ENCODE measurements around the gene ZBTB40. TPM values are rescaled to one million over a fixed set of nuclear protein-coding genes. Genes with fewer than 3 reads are reported as not detected.
A peak's percentile ranks its signal among the peaks of the same experiment; 100 is the strongest.

Gene ZBTB40
- total and polyA plus RNA-seq, 5 donors = 5.3 to 17.7 (median 13.3) TPM

- Histone ChIP-seq H3K4me3 (ENCODE audit: low read length) (peak overlapping the region; percentile 66), H3K9me3 (ENCODE audit: control insufficient read depth, low read length) (no peaks in the 10 kb centered on the region), H3K27me3 (ENCODE audit: control insufficient read depth, insufficient read depth) (no peaks in the 10 kb centered on the region), H3K27ac (ENCODE audit: low read length) (no peak overlapping the region), H3K4me1 (ENCODE audit: control insufficient read depth, insufficient read depth, low read length) (no peaks in the 10 kb centered on the region)
- WGBS = 19% methylated on average over 5 of the region's 5 CpGs
- ATAC-seq (peak; percentile 51 to 81), DNase-seq (no peak)
- intact Hi-C loops (cut with DNase I) = no loop called here
These were observed 23.0 kb upstream of the ZBTB40 start for GRCh38 chr1:22428672-22429071.

- ATAC-seq (no peak), DNase-seq (no peak)
- H3K27me3 ChIP-seq (ENCODE audit: control insufficient read depth, insufficient read depth) = no peaks in the 10 kb centered on the region
- H3K9me3 ChIP-seq (ENCODE audit: control insufficient read depth, low read length) = no peaks in the 10 kb centered on the region
- no peak overlapping the region for H3K4me3 ChIP-seq (ENCODE audit: low read length)
- intact Hi-C loops (cut with DNase I) = no loop called here
- H3K4me1 ChIP-seq (ENCODE audit: control insufficient read depth, insufficient read depth, low read length) = no peaks in the 10 kb centered on the region
- no peak overlapping the region for H3K27ac ChIP-seq (ENCODE audit: low read length)
These were observed 19.7 kb upstream of the ZBTB40 start for GRCh38 chr1:22431965-22432364.

GRCh38 chr1:22434717-22435116 lies 16.9 kb upstream of the ZBTB40 start:
- intact Hi-C loops (cut with DNase I) = no loop called here
- no peak overlapping the region for H3K4me3 ChIP-seq (ENCODE audit: low read length)
- H3K4me1 ChIP-seq (ENCODE audit: control insufficient read depth, insufficient read depth, low read length) = no peaks in the 10 kb centered on the region
- no peak overlapping the region for H3K27ac ChIP-seq (ENCODE audit: low read length)
- no peaks in the 10 kb centered on the region for H3K9me3 ChIP-seq (ENCODE audit: control insufficient read depth, low read length)
- no peaks in the 10 kb centered on the region for H3K27me3 ChIP-seq (ENCODE audit: control insufficient read depth, insufficient read depth)
- ATAC-seq (no peak), DNase-seq (no peak)
- WGBS = 65% methylated on average over 6 of the region's 6 CpGs

- no peak for DNase-seq
- no peaks in the 10 kb centered on the region for H3K27me3 ChIP-seq (ENCODE audit: control insufficient read depth, insufficient read depth)
- 55% methylated on average over 2 of the region's 2 CpGs for WGBS
- intact Hi-C loops (cut with DNase I) = no loop called here
- ATAC-seq = no peak
- no peak overlapping the region for H3K27ac ChIP-seq (ENCODE audit: low read length)
- H3K4me1 ChIP-seq (ENCODE audit: control insufficient read depth, insufficient read depth, low read length) = no peaks in the 10 kb centered on the region
- H3K4me3 ChIP-seq (ENCODE audit: low read length) = no peak overlapping the region
- H3K9me3 ChIP-seq (ENCODE audit: control insufficient read depth, low read length) = no peaks in the 10 kb centered on the region
These were observed 14.7 kb upstream of the ZBTB40 start for GRCh38 chr1:22436948-22437347.

- WGBS = 92% methylated on average over 13 of the region's 13 CpGs
- no peak overlapping the region for H3K4me3 ChIP-seq (ENCODE audit: low read length)
- no peak for ATAC-seq
- H3K27ac ChIP-seq (ENCODE audit: low read length) = no peak overlapping the region
- no peaks in the 10 kb centered on the region for H3K4me1 ChIP-seq (ENCODE audit: control insufficient read depth, insufficient read depth, low read length)
- intact Hi-C loops (cut with DNase I) = no loop called here
- H3K27me3 ChIP-seq (ENCODE audit: control insufficient read depth, insufficient read depth) = no peaks in the 10 kb centered on the region
- DNase-seq = no peak
- H3K9me3 ChIP-seq (ENCODE audit: control insufficient read depth, low read length) = no peaks in the 10 kb centered on the region
These were observed 14.1 kb upstream of the ZBTB40 start for GRCh38 chr1:22437573-22437972.

- Histone ChIP-seq H3K4me3 (ENCODE audit: low read length) (no peak overlapping the region), H3K4me1 (ENCODE audit: control insufficient read depth, insufficient read depth, low read length) (peaks cover 1% of the 10 kb centered on the region), H3K9me3 (ENCODE audit: control insufficient read depth, low read length) (no peaks in the 10 kb centered on the region), H3K27ac (ENCODE audit: low read length) (no peak overlapping the region), H3K27me3 (ENCODE audit: control insufficient read depth, insufficient read depth) (no peaks in the 10 kb centered on the region)
- intact Hi-C loops (cut with DNase I) = no loop called here
- DNase-seq = no peak
- ATAC-seq = no peak
These were observed 11.1 kb upstream of the ZBTB40 start for GRCh38 chr1:22440582-22440981.

DNA sequence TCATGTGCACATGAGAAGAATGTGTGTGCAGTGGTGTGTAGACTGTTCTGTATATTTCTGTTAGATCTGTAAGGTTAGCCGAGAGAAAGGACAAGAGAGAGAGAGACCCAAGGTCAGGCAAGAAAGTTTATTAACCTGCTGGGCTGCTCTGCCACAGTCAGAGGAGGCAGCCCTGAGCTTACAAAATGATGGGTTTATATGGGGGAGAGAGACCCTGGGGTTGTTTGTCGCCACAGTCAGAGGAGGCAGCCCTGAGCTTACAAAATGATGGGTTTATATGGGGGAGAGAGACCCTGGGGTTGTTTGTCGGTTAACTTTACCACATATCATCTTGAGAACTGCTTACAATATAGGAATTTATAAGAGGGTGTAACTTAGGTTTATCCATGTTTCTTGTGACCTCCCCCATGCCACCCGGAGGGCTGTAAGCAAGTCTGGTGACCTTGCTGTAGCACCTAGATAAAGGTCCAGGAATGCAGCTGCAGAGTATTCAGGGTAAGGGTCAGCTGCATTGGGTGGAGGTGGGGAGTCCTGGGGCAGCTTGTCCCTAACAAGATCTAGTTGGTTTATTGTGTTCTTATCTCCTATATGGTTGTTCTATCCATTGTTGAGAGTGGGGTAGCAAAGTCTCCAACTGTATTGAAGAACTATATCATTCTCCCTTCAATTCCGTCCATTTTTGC lies 9.3 kb upstream of the ZBTB40 start:
- intact Hi-C loops (cut with DNase I) = no loop called here
- Histone ChIP-seq H3K27me3 (ENCODE audit: control insufficient read depth, insufficient read depth) (no peaks in the 10 kb centered on the region), H3K4me1 (ENCODE audit: control insufficient read depth, insufficient read depth, low read length) (peaks cover 1% of the 10 kb centered on the region), H3K9me3 (ENCODE audit: control insufficient read depth, low read length) (no peaks in the 10 kb centered on the region), H3K4me3 (ENCODE audit: low read length) (no peak overlapping the region), H3K27ac (ENCODE audit: low read length) (no peak overlapping the region)
- no peak for DNase-seq
- 48% methylated on average over 5 of the region's 5 CpGs for WGBS
- ATAC-seq = no peak

DNA sequence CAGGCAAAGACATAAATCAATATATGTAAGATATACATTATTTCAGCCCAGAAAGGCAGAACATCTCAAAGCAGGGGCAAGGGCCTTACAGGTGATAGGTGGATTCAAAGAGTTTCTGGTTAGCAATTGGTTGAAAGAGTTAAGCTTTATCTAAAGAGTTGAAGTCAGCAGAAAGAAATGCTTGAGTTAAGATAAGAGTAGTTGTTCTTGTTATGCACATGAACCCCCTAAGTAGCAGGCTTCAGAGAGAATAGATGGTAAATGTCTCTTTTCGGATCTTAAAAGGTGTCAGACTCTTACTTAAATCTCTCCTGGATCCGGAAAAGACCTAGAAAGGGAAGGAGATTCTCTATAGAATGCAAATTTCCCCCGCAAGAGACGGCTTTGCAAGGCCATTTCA lies 8.3 kb upstream of the ZBTB40 start:
- H3K9me3 ChIP-seq (ENCODE audit: control insufficient read depth, low read length) = no peaks in the 10 kb centered on the region
- 56% methylated on average over 4 of the region's 4 CpGs for WGBS
- H3K27me3 ChIP-seq (ENCODE audit: control insufficient read depth, insufficient read depth) = no peaks in the 10 kb centered on the region
- intact Hi-C loops (cut with DNase I) = no loop called here
- ATAC-seq (no peak), DNase-seq (no peak)
- no peak overlapping the region for H3K27ac ChIP-seq (ENCODE audit: low read length)
- peaks cover 1% of the 10 kb centered on the region for H3K4me1 ChIP-seq (ENCODE audit: control insufficient read depth, insufficient read depth, low read length)
- no peak overlapping the region for H3K4me3 ChIP-seq (ENCODE audit: low read length)

GRCh38 chr1:22444856-22445255 lies 6.8 kb upstream of the ZBTB40 start:
- Histone ChIP-seq H3K9me3 (ENCODE audit: control insufficient read depth, low read length) (no peaks in the 10 kb centered on the region), H3K27me3 (ENCODE audit: control insufficient read depth, insufficient read depth) (no peaks in the 10 kb centered on the region), H3K27ac (ENCODE audit: low read length) (no peak overlapping the region), H3K4me3 (ENCODE audit: low read length) (no peak overlapping the region), H3K4me1 (ENCODE audit: control insufficient read depth, insufficient read depth, low read length) (peaks cover 1% of the 10 kb centered on the region)
- DNase-seq = no peak
- ATAC-seq = no peak
- 89% methylated on average over 2 of the region's 2 CpGs for WGBS
- intact Hi-C loops (cut with DNase I) = no loop called here

DNA sequence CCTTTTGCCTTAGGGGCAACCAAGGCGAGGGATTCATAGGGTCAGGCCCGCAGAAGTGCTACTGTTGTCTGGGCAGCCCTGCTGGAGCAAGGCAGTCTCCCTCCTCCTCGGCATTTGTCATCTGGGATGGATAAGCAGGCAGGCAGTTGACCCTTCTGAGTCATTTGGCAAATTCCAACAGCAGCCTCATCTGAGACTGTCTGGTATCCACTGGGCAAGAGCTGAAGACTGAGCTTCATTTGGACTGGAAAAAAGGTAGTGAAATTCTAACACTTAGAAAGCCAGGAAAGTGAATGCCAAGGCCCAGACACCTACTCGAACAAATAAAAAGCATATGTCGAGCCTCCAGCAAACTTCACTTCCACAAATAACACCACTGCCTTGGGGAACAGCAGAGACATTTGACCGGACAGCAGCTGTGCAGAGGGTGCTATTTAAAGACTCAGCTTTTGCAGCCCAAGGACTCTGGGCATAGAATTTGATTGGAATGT lies 4.0 kb upstream of the ZBTB40 start:
- intact Hi-C loops (cut with DNase I) = no loop called here
- ATAC-seq (no peak), DNase-seq (no peak)
- H3K4me3 ChIP-seq (ENCODE audit: low read length) = no peak overlapping the region
- H3K27ac ChIP-seq (ENCODE audit: low read length) = peak overlapping the region; percentile 70
- no peaks in the 10 kb centered on the region for H3K27me3 ChIP-seq (ENCODE audit: control insufficient read depth, insufficient read depth)
- peaks cover 1% of the 10 kb centered on the region for H3K4me1 ChIP-seq (ENCODE audit: control insufficient read depth, insufficient read depth, low read length)
- no peaks in the 10 kb centered on the region for H3K9me3 ChIP-seq (ENCODE audit: control insufficient read depth, low read length)
- WGBS = 33% methylated on average over 6 of the region's 6 CpGs

DNA sequence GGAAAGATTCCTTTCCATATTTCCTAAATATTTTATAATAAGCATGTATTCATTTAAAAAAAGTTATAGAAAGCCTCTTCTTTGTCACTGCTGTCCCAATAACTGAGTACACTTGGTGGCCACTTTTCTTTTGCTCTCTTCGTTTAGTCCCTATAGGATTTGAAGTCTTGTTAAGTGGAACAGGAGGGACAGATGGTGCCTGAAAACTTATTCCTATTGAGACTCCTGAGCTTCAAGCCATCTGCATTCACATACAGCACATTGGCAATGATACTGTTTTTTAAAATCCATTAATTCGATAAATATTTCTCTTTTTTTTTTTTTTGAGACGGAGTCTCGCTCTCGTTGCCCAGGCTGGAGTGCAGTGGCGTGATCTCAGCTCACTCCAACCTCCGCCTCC lies 2.0 kb upstream of the ZBTB40 start:
- DNase-seq = no peak
- intact Hi-C loops (cut with DNase I) = no loop called here
- WGBS = 96% methylated on average over 7 of the region's 7 CpGs

More for the DNA sequence above, 2.0 kb upstream of the ZBTB40 start:
- H3K4me1 ChIP-seq (ENCODE audit: control insufficient read depth, insufficient read depth, low read length) = peaks cover 2% of the 10 kb centered on the region
- no peaks in the 10 kb centered on the region for H3K27me3 ChIP-seq (ENCODE audit: control insufficient read depth, insufficient read depth)
- no peaks in the 10 kb centered on the region for H3K9me3 ChIP-seq (ENCODE audit: control insufficient read depth, low read length)
- ATAC-seq = no peak
- H3K4me3 ChIP-seq (ENCODE audit: low read length) = no peak overlapping the region
- H3K27ac ChIP-seq (ENCODE audit: low read length) = no peak overlapping the region
